ENCODE measurements around the gene TCEAL1.
"Not testable (repeated sequence)": the region's sequence is repeated elsewhere in the genome, so short reads cannot be mapped to it uniquely, and the experiment has no call there.

TCEAL1 gene

DNA sequence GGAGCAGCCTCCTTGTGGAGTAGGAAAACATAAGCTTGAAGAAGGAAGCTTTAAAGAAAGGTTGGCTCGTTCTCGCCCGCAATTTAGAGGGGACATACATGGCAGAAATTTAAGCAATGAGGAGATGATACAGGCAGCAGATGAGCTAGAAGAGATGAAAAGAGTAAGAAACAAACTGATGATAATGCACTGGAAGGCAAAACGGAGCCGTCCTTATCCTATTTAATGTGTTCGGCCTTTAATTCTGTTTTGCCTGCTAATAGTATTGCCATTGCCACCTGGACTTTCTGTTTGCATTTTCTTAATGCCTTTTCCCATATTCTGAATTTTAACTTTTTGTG, 1.4 kb downstream of the TCEAL1 start:
- no peak for DNase-seq
- in situ Hi-C loops (cut with HindIII; ENCODE audit: low pct_ligation_motif_present, low sequenced_read_pairs) = no loop called here
- Histone ChIP-seq H3K4me3 (ENCODE audit: low read depth, low read length) (peak overlapping the region; percentile 69), H3K36me3 (replicated peaks) (no peaks in the 10 kb centered on the region), H3K27ac (no peak overlapping the region), H3K27me3 (replicated peaks) (no peaks in the 10 kb centered on the region)
- no peak for TF ChIP-seq CTCF (IDR thresholded peaks at IDR 0.05; ENCODE audit: low read depth, low read length, missing control alignments)

DNA sequence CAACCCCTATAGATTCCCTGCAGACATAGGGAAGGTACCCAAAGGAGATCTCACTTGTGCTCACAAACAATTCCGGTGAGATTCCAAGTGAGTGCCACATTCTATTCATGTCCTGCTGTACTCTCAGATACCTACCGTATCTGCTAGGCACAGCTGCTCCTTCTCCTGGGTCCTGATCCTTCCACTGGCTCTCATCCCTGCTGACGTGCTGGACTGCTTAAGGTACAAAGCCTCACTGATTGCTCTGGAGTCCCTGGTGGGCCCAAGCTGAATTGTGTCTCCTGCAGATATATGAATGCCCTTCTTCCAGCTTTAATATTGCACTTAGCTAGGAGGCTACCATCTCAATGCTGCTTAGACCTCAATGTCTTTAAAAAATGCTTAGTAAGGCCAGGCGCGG, 2.4 kb downstream of the TCEAL1 start:
- TF ChIP-seq CTCF (IDR thresholded peaks at IDR 0.05; ENCODE audit: low read depth, low read length, missing control alignments) = no peak
- H3K27ac ChIP-seq = no peak overlapping the region
- H3K4me3 ChIP-seq (ENCODE audit: low read depth, low read length) = no peak overlapping the region
- no peaks in the 10 kb centered on the region for H3K27me3 ChIP-seq (replicated peaks)
- DNase-seq = no peak
- in situ Hi-C loops (cut with HindIII; ENCODE audit: low pct_ligation_motif_present, low sequenced_read_pairs) = no loop called here
- no peaks in the 10 kb centered on the region for H3K36me3 ChIP-seq (replicated peaks)

DNA sequence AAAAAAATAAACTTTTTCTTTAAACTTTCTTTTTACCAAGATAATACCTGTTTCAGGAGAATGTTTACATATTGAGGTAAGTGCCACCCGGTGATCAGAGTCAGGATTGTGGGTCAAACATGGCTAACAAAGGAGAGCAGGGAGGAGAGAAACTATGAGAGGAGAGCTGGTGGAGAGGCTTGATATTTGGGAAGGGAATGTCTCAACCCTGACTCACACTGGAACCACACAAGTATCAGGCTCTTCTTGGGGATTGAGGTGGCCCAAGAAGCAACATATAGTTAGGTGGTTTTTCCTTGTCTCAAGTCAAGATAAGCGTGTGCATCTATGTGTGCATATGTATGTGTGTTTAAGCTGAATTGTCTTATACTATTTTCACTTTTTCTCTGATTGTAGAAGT, 6.7 kb downstream of the TCEAL1 start:
- no peaks in the 10 kb centered on the region for H3K27me3 ChIP-seq (replicated peaks)
- in situ Hi-C loops (cut with HindIII; ENCODE audit: low pct_ligation_motif_present, low sequenced_read_pairs) = no loop called here

DNA sequence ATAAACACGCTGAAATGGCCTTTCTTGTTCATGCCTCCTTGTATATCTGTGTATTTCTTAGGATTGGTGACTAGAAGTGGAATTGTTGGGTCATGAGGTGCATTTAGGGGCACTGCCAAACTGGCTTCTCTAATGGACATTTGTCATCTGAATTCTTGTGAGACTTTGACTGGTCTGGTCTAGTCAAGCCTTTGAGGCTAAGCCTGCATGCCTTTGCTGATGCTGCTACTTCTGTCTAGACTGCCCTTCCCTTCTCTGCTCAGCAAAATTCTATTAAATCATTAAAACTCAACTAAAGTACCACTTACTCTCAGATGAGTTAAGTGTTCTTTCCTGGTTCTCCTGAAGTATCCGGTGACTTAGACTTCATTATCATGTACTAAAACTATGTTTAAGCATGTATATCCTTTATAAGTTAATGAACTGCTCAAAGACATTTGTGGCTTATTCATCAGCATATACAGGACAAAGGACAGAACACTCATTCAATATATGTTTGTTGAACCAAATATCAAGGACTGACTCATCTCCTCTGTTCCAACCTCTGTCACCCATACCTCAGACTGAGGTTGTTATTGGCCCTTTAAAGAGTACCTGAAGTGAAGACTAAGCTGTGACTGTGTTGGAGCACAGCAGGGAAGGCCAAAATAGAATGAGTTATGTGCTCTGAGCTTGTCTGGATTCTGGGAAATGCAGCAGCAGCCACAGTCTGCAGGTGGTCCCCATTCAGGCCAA, 9.0 kb downstream of the TCEAL1 start:
- Histone ChIP-seq H3K27ac (no peak overlapping the region), H3K36me3 (replicated peaks) (no peaks in the 10 kb centered on the region), H3K27me3 (replicated peaks) (no peaks in the 10 kb centered on the region), H3K4me3 (ENCODE audit: low read depth, low read length) (no peak overlapping the region)
- in situ Hi-C loops (cut with HindIII; ENCODE audit: low pct_ligation_motif_present, low sequenced_read_pairs) = no loop called here
- no peak for TF ChIP-seq CTCF (IDR thresholded peaks at IDR 0.05; ENCODE audit: low read depth, low read length, missing control alignments)
- DNase-seq = no peak

More for the DNA sequence above, 6.7 kb downstream of the TCEAL1 start:
- no peak for TF ChIP-seq CTCF (IDR thresholded peaks at IDR 0.05; ENCODE audit: low read depth, low read length, missing control alignments)
- no peak for DNase-seq
- no peak overlapping the region for H3K27ac ChIP-seq
- no peaks in the 10 kb centered on the region for H3K36me3 ChIP-seq (replicated peaks)
- H3K4me3 ChIP-seq (ENCODE audit: low read depth, low read length) = no peak overlapping the region

DNA sequence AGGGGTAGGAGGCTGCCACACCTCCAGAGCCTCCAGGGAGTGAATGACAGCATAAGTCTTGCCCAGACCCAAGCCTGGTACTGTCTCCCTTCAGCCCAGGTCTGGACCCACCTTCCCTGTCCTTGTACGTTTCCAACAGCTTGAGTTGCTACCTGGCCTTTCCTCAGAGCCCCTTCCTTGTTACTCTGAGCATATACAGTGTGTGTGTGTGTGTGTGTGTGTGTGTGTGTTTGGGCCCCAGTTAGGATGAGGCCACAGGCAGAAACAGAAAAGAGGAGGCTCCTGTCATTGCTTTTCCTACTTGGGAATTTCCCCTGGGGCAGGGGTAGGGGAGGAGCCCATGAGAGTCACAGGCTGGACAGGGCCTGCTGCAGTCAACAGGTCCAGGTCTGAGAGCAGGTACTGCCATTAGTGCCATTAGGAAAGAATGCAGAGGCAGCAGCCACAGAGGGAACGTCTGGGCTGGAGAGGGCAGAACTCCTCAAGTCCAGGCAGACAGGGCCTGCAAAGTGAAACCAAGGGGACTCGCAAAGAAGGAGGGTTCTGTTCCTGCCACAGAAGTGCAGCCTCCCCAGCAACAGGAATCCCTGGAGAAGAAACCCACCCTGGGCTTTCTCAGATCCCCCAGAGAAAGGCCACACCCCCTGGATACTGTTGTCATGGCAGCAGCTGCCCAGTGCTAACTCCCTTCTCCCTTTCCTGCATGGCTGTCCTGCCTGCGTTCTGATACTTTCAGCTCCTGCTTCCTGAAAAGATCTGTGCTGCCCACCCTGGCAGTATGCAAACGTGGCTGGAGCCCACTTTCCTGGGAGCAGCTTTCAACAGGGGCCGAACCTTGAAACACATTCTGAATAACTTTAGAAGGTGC, 9.9 kb downstream of the TCEAL1 start:
- in situ Hi-C loops (cut with HindIII; ENCODE audit: low pct_ligation_motif_present, low sequenced_read_pairs); H3K27me3 ChIP-seq (replicated peaks); H3K36me3 ChIP-seq (replicated peaks); DNase-seq; H3K27ac ChIP-seq; H3K4me3 ChIP-seq (ENCODE audit: low read depth, low read length): not testable (repeated sequence)

DNA sequence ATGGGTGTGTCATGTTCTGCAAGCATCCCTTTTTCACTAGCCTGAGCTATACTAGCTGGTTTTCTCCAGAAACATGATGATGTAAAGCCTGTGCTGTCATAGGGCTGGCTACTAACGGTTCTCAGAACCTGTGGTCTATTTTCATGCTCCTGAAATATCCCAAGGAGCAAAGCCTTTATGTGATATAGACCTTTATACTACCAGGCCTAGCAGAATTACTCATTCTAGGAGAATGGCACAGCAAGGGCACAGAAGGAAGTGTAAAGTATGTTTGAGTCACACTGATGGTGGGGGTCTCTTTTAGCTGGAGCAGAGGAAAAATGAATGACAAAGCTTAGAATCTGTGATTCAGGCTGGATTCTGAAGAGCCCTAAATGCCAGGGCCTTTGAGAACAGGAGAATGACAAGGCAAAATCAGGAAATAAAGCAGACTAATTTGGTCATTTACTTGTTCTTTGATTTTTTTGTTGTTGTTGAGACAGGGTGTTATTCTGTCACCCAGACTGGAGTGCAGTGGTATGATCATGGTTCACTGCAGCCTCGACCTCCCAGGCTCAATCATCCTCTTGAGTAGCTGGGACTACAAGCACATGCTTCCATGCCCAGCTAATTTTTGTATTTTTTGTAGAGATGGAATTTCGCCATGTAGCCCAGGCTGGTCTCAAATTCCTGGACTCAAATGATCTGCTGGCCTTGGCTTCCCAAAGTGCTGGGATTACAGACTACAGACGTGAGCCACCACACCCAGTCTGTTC, 11.8 kb downstream of the TCEAL1 start:
- H3K4me3 ChIP-seq (ENCODE audit: low read depth, low read length) = no peak overlapping the region
- TF ChIP-seq CTCF (IDR thresholded peaks at IDR 0.05; ENCODE audit: low read depth, low read length, missing control alignments) = no peak
- H3K27ac ChIP-seq = peak overlapping the region; percentile 22
- H3K36me3 ChIP-seq (replicated peaks) = no peaks in the 10 kb centered on the region
- in situ Hi-C loops (cut with HindIII; ENCODE audit: low pct_ligation_motif_present, low sequenced_read_pairs) = no loop called here
- H3K27me3 ChIP-seq (replicated peaks) = no peaks in the 10 kb centered on the region
- DNase-seq = no peak

Measured in brain microvascular endothelial cell (primary cell).